Lung (tissue), 12 donors: Measurements from ENCODE around the gene C10orf105. TPM values are rescaled to one million over a fixed set of nuclear protein-coding genes. Genes with fewer than 3 reads are reported as not detected.

Experiments used
- ATAC-seq: fragments of 200-7000 bp; cut with Tn5 transposase; one replicate; pipeline ENCODE4 v1.9.1; 2020; ENCODE audit warnings: moderate number of reproducible peaks; ENCODE audit not compliant: insufficient read depth, low FRiP score
- DNase-seq, 3 donors: peaks; one replicate each; pipeline ENCODE4 v3.0.0-alpha.2; 2013 to 2017
- H3K27ac ChIP-seq, 2 donors: one replicate each; pipeline ENCODE4 v1.5.1; 2013; ENCODE audit warnings: mild to moderate bottlenecking in 2 of 2, moderate library complexity in 2 of 2, control low read depth in 1 of 2, inconsistent platforms in 1 of 2, low read depth in 1 of 2, low read length in 1 of 2
- H3K27me3 ChIP-seq, 3 donors: one replicate each; pipeline ENCODE4 v1.5.1; 2013; ENCODE audit warnings: low read length in 2 of 3; ENCODE audit not compliant: control insufficient read depth in 3 of 3, insufficient read depth in 3 of 3
- H3K36me3 ChIP-seq, 4 donors: one replicate each; pipeline ENCODE4 v1.5.1; 2013; ENCODE audit warnings: low read length in 4 of 4, mild to moderate bottlenecking in 1 of 4, moderate library complexity in 1 of 4; ENCODE audit not compliant: control insufficient read depth in 4 of 4, insufficient read depth in 4 of 4
- H3K4me1 ChIP-seq, 5 donors: one replicate each; pipeline ENCODE4 v1.5.1; 2013; ENCODE audit warnings: low read length in 5 of 5, mild to moderate bottlenecking in 2 of 5, moderate library complexity in 1 of 5; ENCODE audit not compliant: control insufficient read depth in 5 of 5, insufficient read depth in 5 of 5
- H3K4me3 ChIP-seq: one replicate; pipeline ENCODE4 v1.5.1; 2013; ENCODE audit warnings: mild to moderate bottlenecking, control low read depth, moderate library complexity
- H3K9ac ChIP-seq, 2 donors: one replicate each; pipeline ENCODE4 v1.5.1; 2013; ENCODE audit warnings: low read length in 2 of 2, control low read depth in 1 of 2; ENCODE audit not compliant: insufficient read depth in 1 of 2
- H3K9me3 ChIP-seq, 4 donors: one replicate each; pipeline ENCODE4 v1.5.1; 2013; ENCODE audit warnings: low read length in 3 of 4, mild to moderate bottlenecking in 1 of 4, moderate library complexity in 1 of 4; ENCODE audit not compliant: control insufficient read depth in 4 of 4, insufficient read depth in 3 of 4
- WGBS, 2 donors: extraction: QIAGEN DNeasy Blood & Tissue Kit; methylation state at CpG; one replicate each; pipeline ENCODE4 v1.1.7; 2013; 5-methylcytosine and 5-hydroxymethylcytosine counted together
- polyA plus RNA-seq, 2 donors: library from polyadenylated mRNA; stranded (reverse); fragments of 200-250 nt; gene quantifications; one replicate each; pipeline ENCODE4 v1.2.1, GENCODE V29; 2013
- total RNA-seq, 2 donors: library from RNA; depleted of rRNA in 1 of 2; stranded (reverse); fragments of >200 nt in 1 of 2; gene quantifications; one replicate each; pipeline ENCODE4 v1.2.1, GENCODE V29; 2014 to 2021
- TF ChIP-seq, protein P1 (sequence below): IDR thresholded peaks from 2 replicates; pipeline ENCODE4 v1.5.1; 2012; ENCODE audit warnings: mild to moderate bottlenecking; ENCODE audit errors: control extremely low read depth, extremely low read depth
- donor health status: control.
- donor health status: control.
- donor health status: Bipolar disorder and iron deficiency.
- donor health status: healthy.
- donor health status: DM: yes; HTN: yes; CAD: no.

The C10orf105 gene
- total and polyA plus RNA-seq, 4 donors = 0.14 to 0.58 (median 0.27) TPM

DNA sequence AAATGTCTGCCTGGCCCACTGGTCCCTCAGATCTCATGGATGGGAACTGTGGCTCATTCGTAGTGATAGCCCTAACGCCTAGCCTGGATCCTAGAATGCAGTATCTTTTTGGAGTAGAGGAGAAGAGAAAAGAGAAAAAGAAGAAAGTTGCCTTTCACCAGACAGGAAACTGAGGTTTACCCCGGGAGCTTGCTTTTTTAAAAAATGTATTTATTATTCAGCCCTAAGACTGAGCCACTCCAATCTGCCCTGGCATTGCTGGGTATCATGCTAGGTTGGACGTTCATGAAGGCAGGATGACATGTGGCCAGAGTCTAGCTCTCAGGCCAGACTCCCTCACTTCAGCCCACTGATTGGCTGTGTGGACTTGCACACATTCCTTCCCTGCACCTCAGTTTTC lies 21.5 kb upstream of the C10orf105 start:
- Histone ChIP-seq H3K4me3 (no peak overlapping the region), H3K27me3 (no peaks in the 10 kb centered on the region), H3K4me1 (peaks cover 0 to 25% (median 11%) of the 10 kb centered on the region in 5 donors), H3K27ac (no peak overlapping the region), H3K9me3 (peaks cover 0 to 5% (median 0%) of the 10 kb centered on the region in 4 donors), H3K9ac (no peak overlapping the region), H3K36me3 (no peaks in the 10 kb centered on the region)
- WGBS, 2 donors = 53 to 69% methylated on average over 4 of the region's 4 CpGs
- no peak for DNase-seq
- ATAC-seq = no peak
- TF ChIP-seq, protein P1, sequence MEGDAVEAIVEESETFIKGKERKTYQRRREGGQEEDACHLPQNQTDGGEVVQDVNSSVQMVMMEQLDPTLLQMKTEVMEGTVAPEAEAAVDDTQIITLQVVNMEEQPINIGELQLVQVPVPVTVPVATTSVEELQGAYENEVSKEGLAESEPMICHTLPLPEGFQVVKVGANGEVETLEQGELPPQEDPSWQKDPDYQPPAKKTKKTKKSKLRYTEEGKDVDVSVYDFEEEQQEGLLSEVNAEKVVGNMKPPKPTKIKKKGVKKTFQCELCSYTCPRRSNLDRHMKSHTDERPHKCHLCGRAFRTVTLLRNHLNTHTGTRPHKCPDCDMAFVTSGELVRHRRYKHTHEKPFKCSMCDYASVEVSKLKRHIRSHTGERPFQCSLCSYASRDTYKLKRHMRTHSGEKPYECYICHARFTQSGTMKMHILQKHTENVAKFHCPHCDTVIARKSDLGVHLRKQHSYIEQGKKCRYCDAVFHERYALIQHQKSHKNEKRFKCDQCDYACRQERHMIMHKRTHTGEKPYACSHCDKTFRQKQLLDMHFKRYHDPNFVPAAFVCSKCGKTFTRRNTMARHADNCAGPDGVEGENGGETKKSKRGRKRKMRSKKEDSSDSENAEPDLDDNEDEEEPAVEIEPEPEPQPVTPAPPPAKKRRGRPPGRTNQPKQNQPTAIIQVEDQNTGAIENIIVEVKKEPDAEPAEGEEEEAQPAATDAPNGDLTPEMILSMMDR = no peak

DNA sequence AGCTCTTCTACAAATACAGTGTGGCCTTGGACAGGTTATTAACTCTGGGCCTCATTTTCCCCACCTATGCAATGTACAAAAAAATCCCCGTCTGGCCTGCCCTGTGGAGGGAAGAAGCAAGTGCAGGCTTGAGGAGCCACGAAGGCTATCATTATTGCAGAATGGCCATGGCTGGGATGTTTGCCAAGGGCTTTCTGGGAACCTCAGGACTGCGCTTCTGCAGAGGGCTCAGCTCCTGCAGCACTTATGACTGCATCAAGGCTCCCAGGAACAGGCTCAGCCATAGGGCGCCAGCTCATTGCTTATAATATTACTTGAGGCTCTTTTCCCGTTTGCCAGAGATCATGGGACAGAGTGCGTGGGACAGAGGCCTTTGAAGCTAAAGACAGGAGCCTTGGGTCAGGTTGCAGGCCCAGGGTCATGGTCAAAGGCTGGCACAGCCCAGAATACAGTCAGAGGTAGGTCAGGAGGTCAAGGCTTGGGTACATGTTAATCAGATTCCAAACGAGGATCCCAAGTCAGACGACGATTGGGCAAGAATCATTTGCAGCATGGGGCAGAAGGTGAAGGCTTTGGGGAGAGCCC lies 20.6 kb upstream of the C10orf105 start:
- Histone ChIP-seq H3K4me3 (no peak overlapping the region), H3K9ac (no peak overlapping the region), H3K27me3 (no peaks in the 10 kb centered on the region), H3K4me1 (peaks cover 0 to 24% (median 8%) of the 10 kb centered on the region in 5 donors), H3K36me3 (no peaks in the 10 kb centered on the region), H3K27ac (no peak overlapping the region), H3K9me3 (peaks cover 0 to 5% (median 0%) of the 10 kb centered on the region in 4 donors)
- DNase-seq (peak in 1 of 3 donors; percentile 59), ATAC-seq (no peak)
- TF ChIP-seq, protein P1 = no peak
- 44 to 49% methylated on average over 9 of the region's 9 CpGs for WGBS, 2 donors

- Histone ChIP-seq H3K36me3 (no peaks in the 10 kb centered on the region), H3K4me1 (peaks cover 0 to 28% (median 8%) of the 10 kb centered on the region in 5 donors), H3K9me3 (peaks cover 0 to 5% (median 0%) of the 10 kb centered on the region in 4 donors), H3K9ac (no peak overlapping the region), H3K27me3 (no peaks in the 10 kb centered on the region), H3K4me3 (no peak overlapping the region), H3K27ac (no peak overlapping the region)
- TF ChIP-seq, protein P1 = no peak
- WGBS, 2 donors = 92 to 93% methylated on average over 8 of the region's 8 CpGs
- DNase-seq = no peak
- ATAC-seq = no peak
Measured at GRCh38 chr10:71739358-71739900, 19.9 kb upstream of the C10orf105 start.
